Occipital lobe (tissue), 2 donors: ENCODE measurements around the gene RPS29. TPM values are rescaled to one million over a fixed set of nuclear protein-coding genes. Genes with fewer than 3 reads are reported as not detected.
A peak's percentile ranks its signal among the peaks of the same experiment; 100 is the strongest.
"Not testable (repeated sequence)": the region's sequence is repeated elsewhere in the genome, so short reads cannot be mapped to it uniquely, and the experiment has no call there.

Experiments
- DNase-seq: peaks from one replicate; lab custom pipeline; 2025; lab: John Stamatoyannopoulos, UW
- total RNA-seq: library from RNA; depleted of rRNA; stranded (reverse); fragments of >200 nt; gene quantifications from one replicate; pipeline ENCODE4 v1.2.3, GENCODE V29; 2014

Gene RPS29
- total RNA-seq, 1 donor from 2014 or later = 2,148 TPM

DNA sequence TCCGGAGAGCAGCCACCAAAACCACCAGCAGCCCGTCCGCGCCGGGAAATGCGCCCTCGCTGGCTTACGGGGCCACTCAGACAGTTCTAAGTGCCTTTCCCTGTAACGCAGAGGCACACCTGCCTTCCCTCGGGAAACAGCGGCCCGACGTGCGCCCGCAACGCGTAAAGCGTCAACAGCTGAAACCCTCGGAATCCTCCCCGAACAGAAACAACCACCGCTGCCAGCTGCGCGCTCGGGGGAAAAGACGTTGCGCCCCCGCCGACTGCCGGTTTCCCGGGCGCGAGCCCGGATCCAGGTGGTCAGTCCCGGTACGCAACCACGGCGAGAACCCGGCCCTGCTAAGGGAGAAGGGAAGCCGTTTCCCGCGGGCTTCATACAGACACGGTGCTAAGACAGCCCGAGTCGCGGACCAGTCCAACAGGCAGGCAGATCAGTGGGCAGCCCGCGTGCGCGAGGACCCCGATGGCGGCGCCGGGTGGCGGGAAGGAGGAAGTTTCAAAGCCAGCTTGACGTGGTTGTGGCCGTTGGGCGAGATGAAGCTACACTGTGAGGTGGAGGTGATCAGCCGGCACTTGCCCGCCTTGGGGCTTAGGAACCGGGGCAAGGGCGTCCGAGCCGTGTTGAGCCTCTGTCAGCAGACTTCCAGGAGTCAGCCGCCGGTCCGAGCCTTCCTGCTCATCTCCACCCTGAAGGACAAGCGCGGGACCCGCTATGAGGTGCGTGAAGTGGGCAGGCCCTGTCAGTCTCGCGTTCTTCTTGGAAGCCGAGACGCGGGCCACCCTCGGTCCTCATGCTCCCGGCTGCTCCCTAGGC, 12.5 kb upstream of the RPS29 start, which contains the start of gene LRR1:
Gene LRR1 (plus strand): TSS at position 456 of the 816 bp plus-strand sequence. CDS start 81 bp downstream, at position 537.
- peak; percentile 86 for DNase-seq

DNA sequence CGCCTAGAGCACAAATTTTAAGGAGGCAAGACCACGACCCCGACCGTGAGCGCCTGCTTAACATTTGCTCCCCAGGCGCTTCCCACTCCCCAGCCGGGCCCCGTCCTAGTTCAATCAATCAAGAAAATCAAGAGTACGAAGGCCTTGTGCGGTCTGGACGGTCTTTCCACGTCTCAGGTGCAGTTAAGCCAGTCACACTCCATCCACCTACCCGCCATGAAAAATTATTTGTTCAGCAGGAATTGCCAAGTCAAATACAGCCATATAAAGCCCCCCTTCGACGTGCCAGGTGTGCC, 12.0 kb upstream of the RPS29 start:
- no peak for DNase-seq

DNA sequence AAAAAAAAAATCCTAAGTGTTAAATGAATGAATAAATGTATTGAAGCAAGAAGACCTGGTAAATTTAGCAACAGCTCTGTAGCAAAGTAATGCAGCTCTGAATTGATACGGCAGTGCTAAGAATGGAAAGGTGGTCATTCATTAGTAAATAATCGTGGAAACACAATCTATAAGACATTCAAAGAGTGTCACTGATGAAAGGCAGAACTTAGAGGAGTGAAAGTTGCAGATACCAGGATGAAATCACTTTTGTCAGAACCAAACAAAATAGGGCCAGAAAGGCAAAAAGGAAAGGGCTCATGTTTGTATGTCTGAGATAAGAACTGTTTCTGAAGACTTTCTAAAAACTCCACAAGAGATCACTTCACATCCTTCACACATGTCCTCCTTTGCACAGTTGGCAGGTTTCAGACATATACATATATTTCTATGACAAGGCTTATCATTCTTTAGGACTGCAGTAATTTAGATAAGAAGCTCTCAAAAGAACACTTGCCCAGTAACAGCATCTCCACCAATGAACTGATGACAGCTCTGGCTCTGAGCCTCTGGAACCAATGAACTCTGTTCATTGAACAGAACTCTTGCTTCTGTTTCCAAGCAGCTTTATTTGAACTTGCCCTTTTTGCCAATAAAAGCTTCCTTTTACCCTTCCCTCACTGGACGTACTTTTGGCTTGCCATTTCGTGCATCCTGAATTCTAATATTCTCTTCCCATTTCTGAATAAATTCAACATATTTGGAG, 8.3 kb upstream of the RPS29 start:
- no peak for DNase-seq

DNA sequence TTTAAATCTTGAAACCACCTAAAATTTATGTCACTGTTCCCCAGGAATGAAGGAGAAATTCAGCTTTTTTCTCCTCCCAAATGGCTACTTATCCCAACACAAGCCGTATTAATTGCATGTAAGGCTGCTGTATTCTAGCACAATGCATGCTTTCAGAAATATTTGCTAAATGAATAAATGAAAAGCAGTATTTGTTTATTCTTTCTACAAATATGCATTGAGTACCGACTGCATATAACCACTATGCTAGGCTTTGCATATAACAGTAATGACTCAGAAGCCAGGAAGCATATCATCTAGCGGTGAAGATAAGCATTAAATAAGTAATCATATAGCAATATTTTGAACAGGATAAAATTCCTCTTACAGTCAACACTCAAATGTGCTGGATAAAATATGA, 6.8 kb upstream of the RPS29 start:
- DNase-seq = no peak

DNA sequence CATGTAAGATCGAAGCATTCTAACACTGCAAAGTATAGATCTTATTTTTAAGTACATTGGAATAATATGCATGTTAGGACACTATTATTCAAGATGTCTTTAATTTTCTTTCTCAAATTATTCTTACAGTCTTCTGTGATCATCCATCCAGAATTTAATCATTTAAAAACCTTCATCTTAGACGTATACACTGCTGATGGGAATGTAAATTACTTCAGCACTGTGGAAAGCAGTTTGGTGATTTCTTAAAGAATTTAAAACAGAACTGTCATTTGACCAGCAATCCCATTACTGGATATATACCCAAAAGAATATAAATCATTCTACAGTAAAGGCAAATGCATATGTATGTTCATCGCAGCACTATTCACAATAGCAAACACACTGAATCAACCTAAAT, 3.2 kb upstream of the RPS29 start:
- no peak for DNase-seq

DNA sequence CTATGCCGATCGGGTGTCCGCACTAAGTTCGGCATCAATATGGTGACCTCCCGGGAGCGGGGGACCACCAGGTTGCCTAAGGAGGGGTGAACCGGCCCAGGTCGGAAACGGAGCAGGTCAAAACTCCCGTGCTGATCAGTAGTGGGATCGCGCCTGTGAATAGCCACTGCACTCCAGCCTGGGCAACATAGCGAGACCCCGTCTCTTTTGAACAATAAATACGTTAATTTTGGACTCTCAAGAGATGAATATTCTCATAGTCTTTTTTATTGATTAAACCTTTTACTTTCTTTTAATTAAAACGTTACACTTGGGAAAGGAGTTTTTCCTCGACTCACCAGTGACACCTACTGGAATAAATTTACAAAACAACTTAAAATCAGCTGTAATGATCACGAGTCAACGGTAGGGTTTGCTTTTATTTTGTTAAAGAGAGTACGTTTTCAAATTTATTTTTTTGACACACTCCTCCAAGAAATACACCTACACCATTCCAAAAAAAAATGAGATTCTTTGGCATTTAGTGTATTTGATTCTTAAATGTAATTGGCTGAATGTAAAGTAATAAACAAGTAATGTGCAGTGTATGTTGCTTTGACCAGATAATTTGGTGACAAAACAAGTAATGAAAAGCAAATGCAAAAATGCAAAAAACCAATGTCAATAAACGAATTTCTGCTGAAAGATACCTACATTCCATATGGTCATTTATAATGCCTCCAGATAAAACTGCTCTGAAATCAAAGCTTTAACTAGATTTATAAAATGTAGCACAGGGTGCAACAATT, 687 bp upstream of the RPS29 start:
- no peak for DNase-seq

DNA sequence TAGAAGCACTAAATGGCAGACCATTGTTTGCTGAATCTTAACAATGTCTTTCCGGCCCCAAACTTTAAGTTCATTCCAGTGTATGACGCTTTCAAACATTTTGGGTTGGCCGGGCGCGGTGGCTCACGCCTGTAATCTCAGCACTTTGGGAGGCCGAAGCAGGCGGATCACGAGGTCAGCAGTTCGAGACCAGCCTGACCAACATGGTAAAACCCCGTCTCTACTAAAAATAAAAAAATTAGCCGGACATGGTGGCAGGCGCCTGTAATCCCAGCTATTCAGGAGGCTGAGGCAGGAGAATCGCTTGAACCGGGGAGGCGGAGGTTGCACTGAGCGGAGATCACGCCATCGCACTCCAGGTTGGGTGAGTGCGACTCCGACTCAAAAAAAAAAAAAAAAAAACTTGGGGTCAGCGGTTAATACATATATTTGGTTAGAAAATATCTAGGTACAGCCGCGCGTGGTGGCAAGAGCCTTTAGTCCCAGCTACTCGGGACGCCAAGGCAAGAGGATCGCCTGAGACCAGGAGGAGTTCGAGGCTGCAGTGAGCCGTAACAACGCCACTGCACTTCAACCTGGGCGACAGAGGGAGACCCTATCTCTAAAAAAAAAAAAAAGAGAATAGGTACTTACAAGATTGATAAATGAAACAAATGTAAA, 1.1 kb downstream of the RPS29 start:
- DNase-seq = not testable (repeated sequence)

DNA sequence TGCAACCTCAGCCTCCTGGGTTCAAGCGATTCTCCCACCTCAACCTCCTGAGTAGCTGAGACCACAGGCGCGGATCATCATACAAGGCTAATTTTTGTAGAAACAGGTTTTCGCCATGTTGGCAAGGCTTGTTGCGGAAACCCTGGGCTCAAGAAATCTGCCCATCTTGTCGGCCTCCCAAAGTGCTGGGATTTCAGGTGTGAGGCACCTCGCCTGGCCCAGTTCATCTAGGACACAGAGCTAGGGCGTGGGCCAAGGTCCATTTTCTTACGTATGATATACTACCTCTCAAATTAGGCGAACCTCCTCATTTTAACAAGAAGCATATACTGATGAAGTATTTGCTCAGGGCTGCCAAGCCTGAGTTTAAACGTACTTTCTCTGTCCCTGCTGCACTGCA, 2.1 kb downstream of the RPS29 start:
- no peak for DNase-seq

DNA sequence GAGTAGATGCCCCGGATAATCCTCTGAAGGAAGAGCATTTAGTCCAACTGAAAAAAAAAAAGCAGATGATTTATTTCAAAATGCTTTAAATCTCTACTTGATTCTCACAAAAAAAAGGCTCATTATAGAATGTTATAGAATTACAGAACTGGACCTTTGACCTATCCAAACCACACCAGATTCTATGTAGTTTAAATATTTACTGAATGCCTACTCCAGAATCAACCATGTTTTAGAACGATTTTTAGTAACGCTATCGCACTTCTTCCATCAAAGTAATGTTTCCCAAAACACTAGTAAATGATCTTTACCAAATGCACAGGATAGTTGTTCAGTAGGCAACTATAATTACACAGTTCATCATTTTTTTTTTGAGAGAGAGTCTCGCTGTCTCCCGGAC, 2.6 kb downstream of the RPS29 start:
- DNase-seq = no peak

DNA sequence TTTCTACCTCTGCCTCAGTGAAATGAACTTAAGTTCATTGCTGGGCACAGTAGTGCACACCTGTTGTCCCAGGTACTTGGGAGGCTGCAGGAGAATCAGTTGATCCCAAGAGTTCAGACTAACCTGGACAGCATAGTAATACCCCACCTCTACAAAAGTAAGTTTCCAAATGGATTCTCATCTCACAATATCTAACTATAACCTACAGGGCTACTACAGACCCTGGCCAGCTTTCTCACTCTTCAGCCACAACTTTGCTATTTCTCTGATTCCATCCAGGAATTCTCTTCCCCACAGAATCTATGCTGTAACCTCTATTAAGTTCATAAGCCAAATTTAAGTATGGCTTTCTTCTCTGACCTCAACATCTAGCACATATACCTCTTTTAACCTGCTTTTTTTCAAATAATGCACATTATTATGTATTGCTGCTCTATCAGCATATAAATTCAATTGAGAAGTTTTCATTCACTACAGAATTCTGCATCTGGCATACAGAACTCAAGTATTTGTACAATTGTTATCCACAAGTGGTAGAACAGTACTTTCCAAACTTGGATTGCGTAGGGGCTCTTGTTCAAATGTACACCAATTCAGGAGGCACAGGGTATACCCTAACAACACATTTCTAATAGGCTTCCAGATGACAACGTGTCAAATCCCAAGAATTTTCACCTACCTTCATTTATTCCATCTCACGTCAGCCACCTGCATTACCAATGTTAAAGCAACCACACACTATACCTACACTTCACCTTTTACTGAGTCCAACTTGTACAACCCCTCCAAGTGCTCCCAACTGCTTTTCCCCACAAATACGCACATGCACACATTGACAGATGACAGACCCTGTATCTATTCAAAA, 3.8 kb downstream of the RPS29 start:
- no peak for DNase-seq

DNA sequence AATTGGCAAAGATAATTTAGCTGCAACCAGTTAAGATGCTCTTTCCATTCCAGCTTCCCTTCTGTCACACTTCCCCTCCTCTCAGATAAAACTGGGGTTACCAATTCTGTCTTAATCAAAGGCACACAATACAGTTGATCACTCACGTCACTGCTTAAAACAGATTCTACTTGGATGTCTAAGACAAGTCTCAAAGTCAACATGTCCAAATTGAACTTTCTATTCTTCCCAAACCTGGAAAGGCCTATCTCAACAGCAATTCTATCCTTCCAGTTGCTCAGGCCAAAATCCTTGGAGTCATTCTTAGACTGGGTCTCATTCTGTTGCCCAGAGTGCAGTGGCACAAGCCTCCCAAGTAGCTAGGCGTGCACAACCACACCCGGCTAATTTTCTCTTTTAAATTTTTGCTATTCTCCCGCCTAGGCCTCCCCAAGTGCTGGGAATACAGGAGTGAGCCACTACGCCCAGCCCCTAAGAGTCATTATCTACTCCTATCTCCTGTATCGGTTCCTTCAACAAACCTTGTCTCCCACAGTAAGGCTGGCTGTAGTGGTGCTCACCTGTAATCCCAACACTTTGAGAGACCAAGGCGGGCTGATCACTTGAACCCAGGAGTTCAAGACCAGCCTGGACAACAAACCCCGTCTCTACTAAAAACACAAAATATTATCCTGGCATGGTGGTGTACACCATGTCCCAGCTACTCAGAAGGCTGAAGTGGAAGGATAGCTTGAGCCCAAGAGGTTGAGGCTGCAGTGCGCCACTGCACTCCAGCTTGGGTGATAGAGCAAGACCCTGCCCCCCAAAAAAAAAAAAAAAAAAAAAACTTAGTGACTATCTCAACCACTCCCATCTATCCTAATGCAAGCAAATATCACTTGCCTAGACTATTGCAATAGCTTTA, 4.7 kb downstream of the RPS29 start:
- no peak for DNase-seq

DNA sequence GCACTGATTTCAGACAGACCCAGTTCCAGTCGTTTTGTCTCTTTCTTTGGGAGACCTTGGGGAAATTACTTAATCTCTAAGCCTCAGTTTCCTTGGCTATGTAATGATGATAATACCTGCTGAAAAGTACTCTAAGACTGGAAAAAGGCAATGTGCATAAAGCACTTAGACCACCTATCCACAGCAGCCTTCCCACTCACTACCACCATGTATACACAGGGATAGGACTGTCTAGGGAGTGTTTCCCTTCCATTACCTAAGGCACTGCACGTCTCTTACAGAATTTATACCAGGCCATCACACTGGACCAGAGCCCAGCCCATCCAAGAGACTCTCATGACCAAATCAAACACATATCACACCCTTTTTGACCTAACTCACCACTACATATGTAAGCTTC, 6.3 kb downstream of the RPS29 start:
- DNase-seq = no peak

DNA sequence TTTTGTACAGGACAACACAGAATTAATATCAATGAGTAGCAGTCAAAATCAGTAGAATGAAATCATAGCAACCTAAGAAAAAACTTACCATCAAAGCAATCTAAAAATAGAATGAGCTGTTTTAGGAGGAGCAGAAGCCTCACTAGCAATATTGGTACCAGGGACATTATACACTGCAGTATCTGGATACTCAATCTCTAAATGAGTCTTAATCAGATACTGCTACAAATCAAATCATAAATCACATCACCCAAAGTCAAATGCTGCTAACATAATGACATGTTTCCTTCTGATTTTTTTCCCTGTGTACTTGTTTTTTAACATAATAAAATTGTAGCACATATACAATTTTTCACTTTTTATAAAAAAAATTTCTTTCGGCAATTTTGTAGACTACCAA, 8.0 kb downstream of the RPS29 start:
- no peak for DNase-seq

DNA sequence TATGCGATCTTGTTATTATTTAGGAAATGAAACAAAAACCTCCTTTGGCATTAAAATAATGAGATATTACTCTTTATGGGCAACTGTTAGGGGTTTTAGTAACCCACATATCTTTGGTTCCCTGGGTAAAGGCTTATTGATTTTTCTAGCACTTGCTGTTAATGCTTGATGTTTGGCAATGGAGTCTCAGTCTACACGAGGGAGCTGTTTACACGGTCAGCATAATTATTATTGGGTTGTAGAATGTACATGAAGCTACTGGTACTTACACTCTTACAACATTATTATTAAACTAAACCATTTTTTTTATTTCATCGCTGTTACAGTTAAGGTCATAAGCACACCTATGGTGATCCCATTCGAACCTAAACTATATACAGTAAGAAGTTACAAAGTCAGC, 12.1 kb downstream of the RPS29 start:
- DNase-seq = no peak

DNA sequence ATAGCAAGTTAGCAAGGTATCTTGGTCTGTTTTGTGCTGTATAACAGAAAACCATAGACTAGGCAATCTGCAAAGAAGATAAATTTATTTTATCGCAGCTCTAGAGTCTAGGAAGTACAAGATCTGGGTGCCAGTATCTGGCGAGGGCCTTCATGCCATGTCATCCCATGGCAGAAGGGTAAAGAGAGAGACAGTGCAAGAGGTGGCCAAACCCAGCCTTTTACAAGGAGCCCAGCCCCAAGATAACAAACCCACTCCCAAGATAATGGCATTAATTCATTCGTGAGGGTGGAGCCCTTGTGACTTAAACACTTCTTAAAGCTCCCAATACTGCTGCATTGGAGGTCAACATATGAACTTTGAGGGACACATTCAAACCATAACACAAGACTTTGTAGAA, 16.9 kb downstream of the RPS29 start:
- no peak for DNase-seq

DNA sequence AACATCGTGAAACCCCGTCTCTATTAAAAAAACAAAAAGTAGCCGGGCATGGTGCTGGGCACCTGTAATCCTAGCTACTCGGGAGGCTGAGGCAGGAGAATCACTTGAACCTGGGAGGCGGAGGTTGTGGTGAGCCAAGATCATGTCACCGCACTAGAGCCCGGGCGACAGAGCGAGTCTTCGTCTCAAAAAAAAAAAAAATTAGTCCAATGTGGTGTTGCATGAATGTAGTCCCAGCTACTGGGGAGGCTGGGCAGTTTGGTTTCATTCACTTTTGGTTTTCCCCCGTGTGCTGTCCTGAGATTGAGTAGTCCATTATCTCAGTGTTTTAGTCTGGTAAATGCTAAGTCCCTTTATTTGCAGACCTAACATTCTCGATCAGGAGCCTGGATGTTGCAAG, 19.5 kb downstream of the RPS29 start:
- no peak for DNase-seq

DNA sequence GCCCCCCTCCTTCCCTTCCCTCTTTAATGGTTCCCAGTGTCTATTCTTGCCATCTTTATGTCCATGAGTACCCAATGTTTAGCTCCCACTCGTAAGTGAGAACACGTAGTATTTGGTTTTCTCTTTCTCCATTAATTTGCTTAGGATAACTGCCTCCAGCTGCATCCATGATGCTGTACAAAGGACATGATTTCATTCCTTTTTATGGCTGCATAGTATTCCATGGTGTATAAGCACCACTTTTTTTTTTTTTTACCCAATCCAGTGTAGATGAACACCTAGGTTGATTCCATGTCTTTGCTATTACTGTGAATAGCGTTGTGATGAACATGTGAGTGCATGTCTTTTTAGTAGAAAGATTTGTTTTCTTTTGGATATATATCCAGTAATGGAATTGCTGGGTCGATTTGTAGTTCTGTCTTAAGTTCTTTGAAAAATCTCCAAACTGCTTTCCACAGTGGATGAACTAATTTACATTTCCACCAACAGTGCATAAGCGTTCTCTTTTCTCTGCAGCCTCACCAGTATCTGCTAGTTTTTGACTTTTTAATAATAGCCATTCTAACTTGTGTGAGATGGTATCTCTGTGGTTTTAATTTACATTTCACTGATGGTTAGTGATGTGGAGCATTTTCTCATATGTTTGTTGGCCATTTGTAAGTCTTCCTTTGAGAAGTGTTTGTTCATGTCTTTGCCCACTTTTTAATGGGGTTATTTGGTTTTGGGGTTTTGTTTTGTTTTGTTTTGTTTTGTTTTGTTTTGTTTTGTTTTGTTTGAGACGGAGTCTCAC, 26.0 kb downstream of the RPS29 start:
- DNase-seq = no peak

DNA sequence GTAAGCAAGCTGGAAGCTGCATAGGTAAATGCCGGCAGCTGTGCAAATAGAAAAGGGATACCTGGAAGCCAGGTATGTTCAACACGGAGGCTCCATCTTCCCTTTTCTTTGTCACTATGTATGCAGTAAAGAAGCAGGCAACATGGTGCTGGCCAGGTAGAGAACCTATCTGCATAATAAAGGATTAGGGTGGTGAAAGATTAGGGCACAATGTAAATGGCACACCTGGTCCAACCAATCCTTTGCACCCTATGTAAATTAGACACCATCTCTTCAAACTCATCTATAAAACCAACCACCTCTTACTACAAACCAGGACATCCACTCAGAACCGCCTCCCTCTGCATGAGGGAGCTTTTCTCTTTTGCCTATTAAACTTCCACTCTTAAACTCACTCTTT, 32.3 kb downstream of the RPS29 start:
- no peak for DNase-seq

DNA sequence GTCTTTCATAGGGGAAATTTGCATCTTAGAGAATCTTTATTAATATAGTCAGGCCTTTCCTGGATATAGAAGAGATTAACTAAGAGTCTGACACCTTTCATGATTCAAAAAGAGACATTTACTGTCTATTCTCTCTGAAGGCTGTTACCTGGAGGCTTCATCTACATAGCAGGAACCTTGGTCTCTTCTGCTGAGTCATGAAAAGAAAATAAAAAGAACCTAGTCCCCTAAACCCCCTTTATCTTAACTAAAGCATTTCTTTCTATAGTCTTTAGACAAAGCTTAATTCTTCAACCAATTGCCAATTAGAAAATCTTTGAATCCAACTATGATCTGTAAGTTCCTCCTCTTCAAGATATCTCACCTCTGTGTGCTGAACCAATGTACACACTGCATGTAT, 33.1 kb downstream of the RPS29 start:
- DNase-seq = no peak
